NCI-H2171 treated with DMSO at 0.1 percent for 48 hours (cell line): ENCODE results near the gene CALML3.
A peak's percentile ranks its signal among the peaks of the same experiment; 100 is the strongest.

Source experiments
- DNase-seq: peaks from one replicate; lab custom pipeline; 2025; lab: John Stamatoyannopoulos, UW

Gene CALML3

DNA sequence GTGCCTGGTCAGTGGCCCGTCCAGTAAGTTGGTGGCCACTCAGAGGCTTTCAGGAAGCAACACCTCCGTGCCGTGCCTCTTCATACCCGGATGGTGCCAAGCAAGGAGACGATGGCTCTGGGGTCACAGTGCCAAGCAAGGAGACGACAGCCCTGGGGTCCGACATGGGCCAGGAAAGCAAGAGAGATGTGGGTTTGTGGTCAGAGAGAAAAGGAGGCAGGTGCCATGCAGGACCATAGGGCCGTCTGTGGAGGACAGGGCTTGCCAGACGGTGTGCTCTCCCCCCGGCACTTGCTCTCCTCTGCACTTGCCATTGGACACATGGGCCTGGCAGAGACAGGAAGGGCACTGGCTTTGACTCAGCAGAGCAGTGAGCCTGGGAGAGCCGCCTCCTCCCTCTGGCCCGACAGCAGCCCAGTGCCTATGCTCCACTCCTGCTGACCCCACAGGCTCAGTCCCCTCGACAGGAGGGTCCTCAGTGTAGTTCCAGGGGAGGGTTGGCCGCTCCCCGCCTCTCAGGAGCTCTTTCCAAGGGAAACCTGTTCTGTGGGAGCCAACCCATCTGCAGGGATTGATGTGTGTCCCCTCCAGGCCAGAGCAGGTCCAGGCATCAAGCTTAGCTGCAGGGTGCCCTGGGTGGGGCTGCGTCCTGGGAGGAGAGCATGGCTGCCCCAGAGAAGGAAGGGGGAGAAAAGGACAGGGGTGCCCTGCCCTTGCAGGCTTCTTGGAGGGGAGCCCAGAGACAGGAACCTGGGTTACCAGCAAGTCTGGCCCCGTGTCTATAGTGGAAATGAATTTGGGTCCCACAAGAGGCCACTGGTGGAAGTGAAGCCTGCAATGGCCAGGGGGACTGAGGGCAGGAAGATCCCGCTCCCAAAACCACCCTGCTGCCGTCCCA lies 17.8 kb upstream of the CALML3 start:
- DNase-seq: no peak

GRCh38 chr10:5507649-5508131 lies 17.1 kb upstream of the CALML3 start:
- DNase-seq: no peak

DNA sequence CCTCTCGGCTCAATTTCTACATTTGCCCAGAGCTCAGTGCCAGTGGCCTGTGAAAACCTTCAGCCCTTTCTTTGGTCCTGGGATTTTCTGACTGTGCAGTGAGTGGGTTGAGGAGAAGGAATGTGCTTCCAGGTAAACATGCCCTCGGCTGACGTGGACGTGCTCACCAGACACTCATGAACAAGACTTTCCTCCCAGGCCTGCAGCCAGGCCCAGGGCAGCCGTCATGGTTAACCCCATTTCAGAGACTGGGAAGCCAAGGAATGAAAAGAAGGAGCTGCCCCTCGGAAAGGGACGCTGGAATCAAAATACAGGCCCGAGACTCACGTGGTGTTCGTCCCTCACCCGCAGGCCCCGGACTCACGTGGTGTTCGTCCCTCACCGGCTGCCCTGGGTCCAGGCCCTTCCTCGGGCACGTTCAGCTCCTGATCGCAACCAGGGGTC lies 16.6 kb upstream of the CALML3 start:
- no peak for DNase-seq

DNA sequence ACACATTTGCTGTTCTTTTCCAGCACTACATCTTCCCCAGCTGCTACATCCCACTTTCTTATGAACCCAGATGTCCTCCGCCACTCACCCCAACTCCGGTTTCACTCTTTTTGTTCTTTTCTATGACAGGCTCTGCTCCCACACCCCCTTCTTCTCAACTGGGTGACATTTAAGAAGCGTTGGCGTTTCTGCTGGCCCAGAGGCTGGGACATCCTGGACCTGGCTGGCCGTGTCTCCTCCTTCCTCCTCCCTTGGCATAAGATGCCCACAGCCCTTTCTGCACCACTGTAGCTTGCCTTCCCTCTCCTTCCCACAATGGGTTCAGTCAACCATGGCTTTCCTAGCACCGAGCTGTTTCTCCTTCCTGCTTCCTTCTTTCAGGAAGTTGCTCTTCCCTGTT lies 16.0 kb upstream of the CALML3 start:
- DNase-seq: no peak

DNA sequence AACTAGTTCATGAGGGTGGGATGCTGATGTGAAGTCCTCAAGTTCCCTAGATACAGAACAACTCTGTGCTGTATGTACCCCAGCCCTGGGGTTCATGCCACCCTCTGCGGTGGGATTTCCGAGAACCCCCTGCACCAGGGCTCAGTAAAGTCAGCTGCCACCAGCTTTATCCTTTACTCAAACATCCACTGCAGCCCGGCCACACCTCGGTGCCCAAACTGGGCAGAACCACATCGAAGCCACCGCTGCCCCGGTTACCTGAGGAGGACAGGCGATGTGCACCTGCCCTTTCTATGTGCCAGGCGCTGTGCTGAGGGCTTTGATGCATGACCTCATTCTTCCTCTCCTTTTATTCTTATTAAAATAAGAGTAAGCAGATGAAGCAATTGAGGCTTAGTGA lies 15.5 kb upstream of the CALML3 start:
- DNase-seq: no peak

DNA sequence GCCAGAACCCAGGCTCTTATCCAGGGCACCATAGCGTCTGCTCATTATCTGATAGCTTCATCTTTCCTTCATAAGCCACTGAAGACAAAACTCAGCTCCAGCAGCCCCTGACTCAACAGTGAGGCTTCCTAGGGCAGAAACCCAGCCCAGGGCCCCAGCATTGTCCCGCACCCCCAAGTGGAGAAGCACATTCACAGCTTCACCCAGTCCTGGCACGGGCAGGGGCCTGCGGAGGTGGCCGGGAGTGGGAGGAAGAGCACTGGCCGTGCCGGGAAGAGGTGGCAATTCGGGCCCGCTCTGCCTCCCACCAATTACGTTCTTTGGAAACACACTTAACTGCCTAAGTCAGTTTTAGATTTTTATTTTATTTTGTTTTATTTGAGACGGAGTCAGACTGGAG lies 15.1 kb upstream of the CALML3 start:
- no peak for DNase-seq

- no peak for DNase-seq
These were observed 14.3 kb upstream of the CALML3 start for GRCh38 chr10:5510281-5511072.

GRCh38 chr10:5511231-5511884 lies 13.4 kb upstream of the CALML3 start:
- no peak for DNase-seq

DNA sequence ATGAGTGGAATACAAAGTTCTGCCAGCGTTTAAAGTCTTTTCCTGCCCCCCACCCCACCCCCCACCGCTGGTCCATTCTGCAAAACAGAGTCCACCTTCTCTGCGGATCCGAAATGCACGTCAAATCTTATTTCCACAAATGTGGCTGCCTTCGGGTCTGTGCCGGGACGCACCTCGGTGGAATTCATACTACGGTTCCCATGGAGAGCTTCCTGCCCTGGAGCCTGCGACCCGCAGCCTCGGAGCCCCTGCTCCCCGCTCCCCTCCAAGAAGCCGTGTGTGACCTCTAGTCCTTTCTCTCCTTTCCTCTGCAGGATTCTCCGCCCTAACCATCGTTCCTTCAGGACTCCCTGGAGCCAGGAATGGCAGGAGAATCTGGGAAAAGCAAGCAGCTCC lies 12.9 kb upstream of the CALML3 start:
- no peak for DNase-seq

DNA sequence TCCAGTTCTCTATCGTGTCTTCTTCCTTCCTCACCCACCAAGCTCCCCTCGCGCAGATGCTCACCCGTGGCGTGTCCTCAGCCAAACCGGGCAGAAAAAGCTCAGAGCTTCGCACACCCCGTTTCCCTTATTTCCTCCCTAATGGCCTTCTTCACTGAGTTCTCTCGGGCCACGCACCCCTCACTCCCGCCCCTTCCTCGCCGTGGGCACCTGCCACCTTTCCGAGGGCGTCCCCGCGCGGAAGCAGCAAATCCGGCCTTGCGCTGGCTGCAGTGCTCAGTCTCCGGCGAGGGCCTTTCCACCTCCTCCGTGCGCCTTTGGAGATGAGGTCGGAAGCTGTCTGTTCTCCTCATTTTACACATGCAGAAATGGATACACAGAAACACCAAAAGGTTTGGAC lies 12.4 kb upstream of the CALML3 start:
- no peak for DNase-seq

- DNase-seq: no peak
These were observed 11.7 kb upstream of the CALML3 start for GRCh38 chr10:5512881-5513612.

GRCh38 chr10:5514226-5514850 lies 10.4 kb upstream of the CALML3 start:
- no peak for DNase-seq

DNA sequence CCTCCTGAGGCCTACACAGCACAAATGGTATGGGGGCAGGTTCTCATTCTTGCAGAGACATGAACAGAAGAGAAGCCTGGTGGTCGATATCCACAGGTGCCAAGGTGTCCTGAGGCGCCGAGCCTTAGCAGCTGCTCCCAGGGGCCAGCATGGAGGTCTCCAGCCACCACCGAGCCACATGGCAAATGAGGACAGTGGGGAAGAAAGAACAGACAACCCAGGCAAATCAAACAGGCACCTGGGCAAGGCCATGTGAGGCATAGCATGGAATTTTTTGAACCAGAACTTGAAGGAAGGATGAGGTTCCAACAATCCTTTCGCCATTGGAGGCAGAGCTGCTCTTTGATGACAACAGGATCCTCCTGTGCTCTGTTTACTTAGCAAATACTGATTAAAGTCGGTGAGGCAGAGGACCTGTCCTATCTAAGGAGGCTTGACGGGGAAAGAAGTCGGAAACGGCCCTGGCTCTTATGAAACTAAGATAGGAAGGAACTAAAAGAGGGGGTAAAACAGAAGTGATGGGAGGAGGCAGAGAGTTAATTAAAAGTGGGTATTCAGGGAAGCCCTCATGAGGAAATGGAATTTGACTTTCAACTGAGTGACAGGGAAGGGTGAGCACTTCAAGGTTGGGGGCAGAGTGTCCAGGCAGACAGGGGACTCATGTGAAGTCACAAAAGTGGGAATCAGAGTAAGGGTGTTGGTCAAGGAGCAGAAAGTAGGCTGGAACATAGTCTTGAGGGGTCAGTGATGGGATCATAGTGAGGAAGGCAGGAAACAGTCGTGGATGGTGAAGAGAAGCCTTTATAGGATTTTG lies 8.6 kb upstream of the CALML3 start:
- no peak for DNase-seq

GRCh38 chr10:5517546-5517945 lies 7.2 kb upstream of the CALML3 start:
- DNase-seq: no peak

DNA sequence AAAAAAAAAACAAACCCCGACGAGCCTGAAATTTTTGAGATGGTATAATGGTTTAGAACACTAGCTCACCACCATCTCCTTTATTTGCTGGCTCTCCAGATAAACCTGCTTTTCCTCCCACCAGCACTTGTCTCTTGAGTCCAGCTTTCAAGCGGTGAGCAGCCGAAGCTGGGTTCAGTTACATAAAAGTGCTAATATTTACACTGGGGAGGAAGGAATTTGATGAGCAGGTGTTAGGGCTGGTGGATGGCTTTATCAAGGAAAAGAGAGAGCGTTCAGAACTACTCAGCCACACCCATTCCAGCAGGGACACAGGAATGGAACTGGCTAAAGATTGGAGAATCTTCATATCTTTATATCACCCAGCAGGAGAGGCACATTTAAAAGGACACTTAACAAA lies 6.6 kb upstream of the CALML3 start:
- peak; percentile 37 for DNase-seq

DNA sequence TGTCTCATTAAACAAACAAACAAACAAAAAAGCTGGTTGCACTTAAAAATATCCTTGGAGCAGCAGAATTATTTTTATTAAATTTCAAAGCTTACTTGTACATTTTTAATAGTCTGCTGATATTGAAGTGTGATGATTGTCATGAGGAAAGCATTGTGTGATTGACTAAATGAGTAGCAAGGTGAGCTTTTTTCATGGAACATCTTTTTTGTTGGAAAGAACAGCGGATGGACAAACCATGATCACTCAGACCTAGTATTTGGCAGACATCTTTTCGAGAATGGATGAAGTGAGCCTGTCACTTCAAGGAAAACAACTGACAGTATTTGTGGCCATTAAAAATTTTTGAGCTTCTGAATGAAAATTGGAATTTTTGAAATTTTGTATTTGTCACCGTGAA lies 5.7 kb upstream of the CALML3 start:
- no peak for DNase-seq

DNA sequence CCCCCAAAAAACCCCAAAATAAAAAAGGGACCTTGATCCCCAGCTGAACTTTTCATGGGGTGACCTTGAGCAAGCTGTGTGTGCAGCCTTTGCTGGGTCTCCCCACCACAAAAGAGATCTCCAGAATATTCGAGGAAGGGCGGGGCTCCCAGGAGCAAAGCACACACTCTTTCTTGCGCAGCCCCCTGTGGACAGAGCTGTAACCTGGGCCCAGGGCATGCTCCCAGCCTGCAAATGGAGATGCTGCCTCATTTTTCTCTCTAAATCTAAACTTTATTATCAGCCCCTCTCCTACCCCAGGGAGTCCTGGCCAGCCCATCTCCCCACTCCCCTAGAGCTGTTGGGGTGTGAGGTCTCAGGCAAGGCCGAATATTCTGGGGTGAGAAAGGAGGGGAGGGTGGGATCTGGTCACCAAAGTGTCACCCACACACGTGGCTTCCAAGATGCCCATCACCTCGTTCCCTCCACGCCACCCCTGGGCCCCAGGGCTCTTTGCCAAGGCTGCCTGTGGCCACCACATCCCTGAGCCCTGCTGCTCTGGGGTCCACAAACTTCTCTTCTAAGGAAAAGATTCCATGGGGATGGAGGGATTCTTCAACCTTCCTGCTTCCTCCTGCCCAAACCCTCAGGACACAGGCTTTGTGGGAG lies 1.7 kb upstream of the CALML3 start:
- no peak for DNase-seq

DNA sequence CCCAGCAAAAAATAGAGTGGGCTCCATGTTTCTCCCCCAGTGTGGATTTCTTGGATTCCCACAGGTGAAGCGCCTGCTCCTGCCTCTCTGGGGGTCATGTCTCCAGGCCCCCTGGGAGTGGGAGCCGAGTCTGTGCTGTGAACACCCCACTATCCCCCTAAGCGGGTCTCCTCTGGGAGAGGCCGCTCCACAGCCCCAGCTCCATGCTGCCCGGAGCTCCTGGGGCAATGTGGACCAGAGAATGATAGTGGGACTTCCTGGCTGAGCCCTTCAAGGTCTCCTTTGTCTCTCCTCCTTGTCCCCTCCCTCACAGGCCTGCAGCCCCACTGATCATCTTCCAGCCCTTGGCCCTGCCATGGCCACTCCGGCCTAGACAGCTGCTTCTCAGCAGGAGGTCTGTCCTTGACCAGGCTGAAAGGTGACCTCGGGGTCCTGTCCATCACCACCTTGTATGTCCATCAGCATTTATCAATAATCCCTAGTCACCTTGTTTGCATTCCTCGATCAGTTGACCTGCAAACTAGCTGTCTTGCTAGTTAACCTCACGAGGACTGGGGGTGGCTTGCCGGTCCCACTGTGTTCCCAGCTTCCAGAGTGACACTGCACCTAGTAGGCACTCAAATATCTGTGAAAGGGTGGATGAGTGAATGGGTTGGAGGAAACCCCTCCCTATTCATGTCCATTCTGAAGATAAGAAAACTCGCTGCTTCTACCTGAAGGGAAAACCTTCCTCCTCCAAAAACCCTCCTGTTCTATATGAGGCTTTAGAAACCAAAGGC lies 776 bp upstream of the CALML3 start:
- no peak for DNase-seq
